ENCODE data around the gene ITGBL1. TPM values are rescaled to one million over a fixed set of nuclear protein-coding genes. Genes with fewer than 3 reads are reported as not detected.

ITGBL1 gene
- total RNA-seq, 4 donors from 2014 or later = 0.83 to 28.0 (median 3.0) TPM

GRCh38 chr13:101515504-101515903 is 63.0 kb downstream of the ITGBL1 start:
- no peaks in the 10 kb centered on the region for H3K36me3 ChIP-seq
- no peak overlapping the region for H3K27ac ChIP-seq
- WGBS, 2 donors = 28 to 46% methylated on average over 3 of the region's 3 CpGs
- no peaks in the 10 kb centered on the region for H3K27me3 ChIP-seq
- H3K9me3 ChIP-seq = no peaks in the 10 kb centered on the region
- no peak overlapping the region for H3K4me3 ChIP-seq
- no peak for TF ChIP-seq POLR2A (IDR thresholded peaks at IDR 0.05)
- no peak for TF ChIP-seq CTCF (IDR thresholded peaks at IDR 0.05)
- intact Hi-C loops (cut with DNase I) = no loop called here
- DNase-seq = no peak
- H3K4me1 ChIP-seq = no peaks in the 10 kb centered on the region

GRCh38 chr13:101516262-101516661 is 63.8 kb downstream of the ITGBL1 start:
- TF ChIP-seq CTCF (IDR thresholded peaks at IDR 0.05) (no peak), POLR2A (IDR thresholded peaks at IDR 0.05) (no peak)
- Histone ChIP-seq H3K9me3 (no peaks in the 10 kb centered on the region), H3K4me1 (no peaks in the 10 kb centered on the region), H3K27me3 (no peaks in the 10 kb centered on the region), H3K36me3 (no peaks in the 10 kb centered on the region), H3K27ac (no peak overlapping the region), H3K4me3 (no peak overlapping the region)
- WGBS, 2 donors = 57 to 89% methylated on average over 2 of the region's 2 CpGs
- no peak for DNase-seq
- intact Hi-C loops (cut with DNase I) = no loop called here

- no peak overlapping the region for H3K27ac ChIP-seq
- no peaks in the 10 kb centered on the region for H3K36me3 ChIP-seq
- no peaks in the 10 kb centered on the region for H3K27me3 ChIP-seq
- no peak overlapping the region for H3K4me3 ChIP-seq
- no peaks in the 10 kb centered on the region for H3K9me3 ChIP-seq
- H3K4me1 ChIP-seq = peaks cover 0 to 21% (median 0%) of the 10 kb centered on the region in 3 donors
- no peak for TF ChIP-seq CTCF (IDR thresholded peaks at IDR 0.05)
- no peak for DNase-seq
- 50 to 60% methylated on average over 4 of the region's 4 CpGs for WGBS, 2 donors
- intact Hi-C loops (cut with DNase I) = no loop called here
Measured at GRCh38 chr13:101520672-101521071, 68.2 kb downstream of the ITGBL1 start.

- intact Hi-C loops (cut with DNase I) = no loop called here
- TF ChIP-seq CTCF (IDR thresholded peaks at IDR 0.05) = no peak
- no peak for TF ChIP-seq POLR2A (IDR thresholded peaks at IDR 0.05)
- Histone ChIP-seq H3K27me3 (no peaks in the 10 kb centered on the region), H3K27ac (no peak overlapping the region), H3K4me3 (no peak overlapping the region), H3K4me1 (peaks cover 0 to 21% (median 0%) of the 10 kb centered on the region in 3 donors), H3K36me3 (no peaks in the 10 kb centered on the region), H3K9me3 (no peaks in the 10 kb centered on the region)
- 74 to 78% methylated on average over 6 of the region's 6 CpGs for WGBS, 2 donors
- DNase-seq = no peak
Measured at GRCh38 chr13:101521371-101521770, 68.9 kb downstream of the ITGBL1 start.

GRCh38 chr13:101522607-101523006 is 70.1 kb downstream of the ITGBL1 start:
- no peak for DNase-seq
- intact Hi-C loops (cut with DNase I) = no loop called here
- 56 to 66% methylated on average over 5 of the region's 5 CpGs for WGBS, 2 donors
- H3K27ac ChIP-seq = no peak overlapping the region
- no peak overlapping the region for H3K4me3 ChIP-seq
- no peaks in the 10 kb centered on the region for H3K36me3 ChIP-seq
- TF ChIP-seq CTCF (IDR thresholded peaks at IDR 0.05) = no peak
- TF ChIP-seq POLR2A (IDR thresholded peaks at IDR 0.05) = no peak
- H3K9me3 ChIP-seq = no peaks in the 10 kb centered on the region
- H3K4me1 ChIP-seq = peaks cover 0 to 21% (median 0%) of the 10 kb centered on the region in 3 donors
- no peaks in the 10 kb centered on the region for H3K27me3 ChIP-seq
